ENCODE data around the gene NOL6.
A peak's percentile ranks its signal among the peaks of the same experiment; 100 is the strongest.
"Not testable (repeated sequence)": the region's sequence is repeated elsewhere in the genome, so short reads cannot be mapped to it uniquely, and the experiment has no call there.

The NOL6 gene

GRCh38 chr9:33472171-33472880 is 1.4 kb downstream of the NOL6 start:
- no peak for DNase-seq

DNA sequence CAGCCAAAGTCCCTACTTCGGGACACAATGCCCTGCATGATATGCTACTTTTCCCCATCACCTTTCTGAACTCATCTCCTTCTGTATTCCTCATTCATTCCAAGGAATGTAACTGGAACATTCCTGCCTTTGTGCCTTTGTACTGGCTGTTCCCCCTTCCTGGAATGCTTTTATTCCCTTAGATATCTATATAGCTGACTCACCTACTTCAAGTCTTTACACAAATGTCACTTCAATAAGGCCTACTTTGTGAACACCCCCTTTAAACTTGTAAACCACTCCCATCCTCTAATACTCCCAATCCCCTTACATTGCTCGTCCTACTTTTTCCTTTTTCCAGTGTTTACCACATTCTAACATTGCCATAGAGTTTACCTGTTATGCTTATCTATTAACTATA is 2.4 kb downstream of the NOL6 start:
- DNase-seq, result no peak

DNA sequence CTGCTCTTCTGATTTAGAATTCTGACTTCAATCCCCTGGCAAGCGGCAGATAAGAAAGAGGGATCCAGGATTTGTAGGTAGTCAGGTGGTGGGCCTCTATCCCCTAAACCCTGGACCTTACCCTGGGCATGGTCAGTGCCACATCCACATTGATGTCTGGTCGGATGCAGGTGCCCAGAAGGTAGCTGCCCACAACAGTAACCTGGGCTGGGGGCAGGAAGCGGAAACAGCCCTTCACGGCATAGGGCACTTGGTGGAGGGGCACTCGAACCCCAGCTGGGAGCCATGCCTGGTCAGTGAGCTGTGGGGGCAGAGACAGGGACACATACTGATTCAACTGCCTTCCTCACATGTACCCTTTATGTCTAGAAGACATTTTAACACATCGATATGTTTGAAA is 3.8 kb downstream of the NOL6 start:
- no peak for DNase-seq

DNA sequence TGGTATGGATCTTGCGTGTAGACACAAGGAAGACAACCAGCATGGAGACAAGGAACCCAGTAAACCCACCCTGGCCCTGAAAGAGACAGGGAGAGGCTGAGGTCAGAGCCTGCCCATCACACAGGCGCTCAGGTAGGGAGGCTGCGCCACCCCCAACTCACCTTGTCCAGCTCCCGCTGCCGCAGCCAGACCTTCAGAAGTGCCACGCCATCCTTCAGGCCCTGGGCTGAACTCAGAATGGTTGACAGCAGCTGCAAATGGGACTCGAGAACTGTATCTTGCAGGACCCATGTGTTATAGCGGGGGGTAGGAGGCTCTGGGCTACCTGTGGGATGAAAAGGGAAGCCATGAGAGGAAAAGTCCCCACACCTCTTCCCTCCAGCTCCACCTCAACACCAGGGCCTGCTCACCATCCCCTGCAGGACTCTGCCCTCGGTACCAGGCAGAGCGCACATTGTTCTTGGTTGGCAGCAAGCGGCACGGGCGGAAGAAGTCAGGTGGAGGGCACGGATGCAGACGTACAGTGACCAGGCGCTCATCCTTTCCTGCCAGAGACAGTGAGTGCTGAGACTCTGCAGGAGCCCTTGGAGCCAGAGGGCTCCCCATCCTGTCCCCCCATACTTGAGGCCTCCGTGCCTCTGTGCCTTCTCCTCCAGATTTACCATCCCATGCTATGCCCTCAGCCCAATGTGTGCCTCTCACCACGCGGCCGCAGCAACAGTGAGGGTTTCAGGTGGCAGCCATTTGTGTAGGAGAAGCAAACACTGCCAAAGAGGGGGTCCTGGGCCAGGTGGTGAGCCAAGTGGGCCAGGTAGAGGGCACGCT is 4.7 kb downstream of the NOL6 start:
- DNase-seq, result no peak

- no peak for DNase-seq
These were observed 5.5 kb downstream of the NOL6 start for GRCh38 chr9:33468215-33468730.

GRCh38 chr9:33467526-33467925 is 6.2 kb downstream of the NOL6 start:
- DNase-seq, result no peak

DNA sequence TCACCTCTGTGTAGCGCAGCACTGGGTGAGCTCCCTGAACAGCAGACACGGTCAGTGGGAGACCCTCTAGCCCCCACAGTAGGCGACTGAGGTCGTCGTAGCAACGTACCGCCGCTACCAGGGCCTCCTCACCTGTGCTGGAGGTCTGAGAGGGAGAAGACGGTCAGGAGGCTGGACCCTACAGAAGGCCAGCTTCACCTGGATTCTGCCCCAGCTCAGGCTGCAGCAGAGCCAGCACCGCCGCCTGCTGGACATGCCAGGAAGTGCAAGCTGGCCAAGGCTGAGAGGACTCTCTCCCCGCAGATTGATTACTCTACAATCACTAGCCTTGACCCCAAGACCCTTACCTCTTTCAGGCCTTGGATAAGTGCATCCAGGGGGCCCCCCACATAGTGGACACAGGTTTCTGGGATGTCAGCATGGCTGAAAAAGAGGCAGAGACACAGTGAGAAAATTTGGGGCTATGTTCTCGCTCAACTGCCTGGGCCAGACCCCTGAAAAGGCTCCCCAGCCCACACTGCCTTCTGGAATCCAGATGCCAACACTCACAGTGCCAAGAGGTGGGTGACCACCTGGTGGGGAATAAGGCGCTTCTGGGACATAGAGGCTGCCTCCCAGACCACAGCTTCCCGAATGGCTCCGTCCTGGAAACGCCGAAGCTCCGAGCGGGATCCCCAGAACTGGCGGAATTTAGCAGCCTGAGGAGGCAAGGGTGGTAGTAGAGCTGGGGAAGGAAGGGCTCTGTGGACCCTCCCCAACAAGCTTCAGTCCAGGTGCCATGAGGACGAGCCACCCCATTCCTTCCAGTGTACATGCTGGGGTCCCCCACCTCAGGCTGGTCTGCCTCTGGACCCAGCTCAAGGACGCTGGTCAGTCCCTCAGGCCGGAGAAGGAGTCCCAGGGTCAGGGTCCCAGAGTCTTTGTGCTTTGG is 6.9 kb downstream of the NOL6 start:
- DNase-seq, result no peak

DNA sequence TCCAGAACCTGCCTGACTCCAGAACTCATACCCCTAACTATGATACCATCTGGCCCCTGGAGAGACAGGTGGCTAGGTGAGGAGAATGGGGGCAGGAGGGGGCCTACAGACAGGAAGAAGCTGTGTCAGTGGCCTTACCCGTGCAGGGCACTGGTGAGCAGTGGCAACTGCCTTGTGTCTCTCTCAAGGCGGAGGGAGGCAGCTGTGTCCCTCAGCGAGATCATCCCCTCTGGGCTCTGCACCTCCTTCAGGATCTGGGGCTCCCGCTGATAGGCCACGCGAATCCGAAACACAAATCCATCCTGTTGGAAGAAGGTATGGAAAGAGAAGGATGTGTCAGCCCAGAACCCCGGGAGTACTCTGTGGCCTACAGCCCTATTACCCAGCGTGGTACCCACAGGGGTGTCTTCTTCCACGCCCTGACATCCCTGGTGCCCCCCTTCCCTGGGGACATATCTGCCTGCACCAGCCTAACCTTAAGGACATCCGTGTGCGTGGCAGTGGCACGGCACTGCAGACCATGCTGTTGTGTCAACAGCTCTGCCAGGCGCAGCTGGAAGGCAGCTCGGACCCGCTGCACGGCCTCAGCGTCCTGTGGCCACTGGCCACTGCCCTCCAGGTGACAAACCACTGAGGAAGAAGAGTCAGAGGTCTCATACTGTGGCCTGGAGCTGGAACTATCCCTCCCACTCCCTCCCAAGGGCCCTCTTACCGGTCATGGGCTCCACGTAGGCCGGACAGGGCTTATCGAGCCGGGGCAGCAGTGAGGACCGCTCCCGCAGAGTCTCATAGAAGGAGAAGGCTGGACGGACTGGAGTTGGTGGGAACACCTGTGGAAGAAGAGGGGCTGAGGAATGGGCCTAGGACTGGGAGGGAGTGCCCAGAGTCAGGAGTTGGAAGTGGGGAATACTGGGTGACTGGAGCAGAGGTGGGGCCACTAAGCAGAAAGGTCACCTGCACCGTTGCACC is 7.8 kb downstream of the NOL6 start:
- no peak for DNase-seq

DNA sequence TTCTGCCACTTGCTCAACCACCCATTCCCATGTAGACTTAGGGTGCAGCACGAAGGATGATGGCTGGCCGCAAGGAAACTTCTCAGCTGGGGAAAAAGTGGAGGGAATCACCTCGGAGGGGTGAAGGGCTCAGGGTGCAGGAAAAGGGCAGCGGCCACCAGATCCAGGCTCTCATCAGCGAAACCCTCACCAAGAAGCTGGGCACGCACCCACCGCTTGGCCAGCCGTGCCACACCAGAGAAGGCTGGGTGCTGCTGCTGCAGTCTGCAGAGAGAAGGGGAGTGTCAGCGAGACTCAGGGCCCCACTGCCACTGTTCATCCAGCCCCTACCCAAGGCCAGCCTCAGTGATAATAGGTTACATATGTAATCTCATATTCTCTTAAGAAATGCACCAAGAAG is 8.6 kb downstream of the NOL6 start:
- no peak for DNase-seq

GRCh38 chr9:33464045-33464636 is 9.6 kb downstream of the NOL6 start:
- no peak for DNase-seq

- DNase-seq, result no peak
These were observed 10.6 kb downstream of the NOL6 start for GRCh38 chr9:33463151-33463550.

GRCh38 chr9:33461492-33461891 is 12.2 kb downstream of the NOL6 start:
- no peak for DNase-seq

GRCh38 chr9:33460854-33461253 is 12.9 kb downstream of the NOL6 start:
- DNase-seq, result no peak

GRCh38 chr9:33459115-33459514 is 14.6 kb downstream of the NOL6 start:
- DNase-seq, result no peak

DNA sequence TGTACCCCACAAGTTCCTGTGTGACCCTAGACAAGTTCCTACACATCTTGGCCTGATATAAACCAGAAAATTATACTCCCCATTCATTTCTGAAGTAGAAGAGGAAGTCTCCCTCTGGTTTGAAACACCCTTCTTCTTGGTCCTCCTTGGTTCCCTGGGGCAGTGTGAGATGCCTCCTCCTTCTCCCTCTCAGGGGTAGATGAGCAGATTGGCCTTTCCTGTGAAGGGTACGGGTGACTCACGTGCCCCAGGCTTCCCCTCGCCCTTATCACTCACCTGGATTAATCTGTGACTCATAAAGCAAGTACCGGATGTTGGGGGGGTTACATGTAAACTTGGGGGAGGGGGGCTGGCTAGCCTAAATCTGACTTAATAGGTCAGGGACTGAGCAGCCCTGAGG is 15.3 kb downstream of the NOL6 start:
- DNase-seq, result no peak

- no peak for DNase-seq
These were observed 17.8 kb downstream of the NOL6 start for GRCh38 chr9:33455945-33456344.

DNA sequence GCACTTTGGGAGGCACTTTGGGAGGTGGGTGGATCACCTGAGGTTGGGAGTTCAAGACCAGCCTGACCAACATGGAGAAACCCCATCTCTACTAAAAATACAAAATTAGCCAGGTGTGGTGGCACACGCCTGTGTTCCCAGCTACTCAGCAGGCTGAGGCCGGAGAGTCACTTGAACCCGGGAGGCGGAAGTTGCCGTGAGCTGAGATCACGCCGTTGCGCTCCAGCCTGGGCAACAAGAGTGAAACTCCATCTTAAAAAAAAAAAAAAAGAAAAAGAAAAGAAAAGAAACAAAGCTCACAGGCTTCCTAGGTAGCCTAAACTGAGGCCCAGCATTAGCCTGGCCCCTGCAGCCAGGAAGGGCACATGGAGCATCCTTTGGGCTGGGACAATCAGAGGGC is 18.3 kb downstream of the NOL6 start:
- not testable (repeated sequence) for DNase-seq

- DNase-seq, result not testable (repeated sequence)
These were observed 19.1 kb downstream of the NOL6 start for GRCh38 chr9:33454661-33455026.

DNA sequence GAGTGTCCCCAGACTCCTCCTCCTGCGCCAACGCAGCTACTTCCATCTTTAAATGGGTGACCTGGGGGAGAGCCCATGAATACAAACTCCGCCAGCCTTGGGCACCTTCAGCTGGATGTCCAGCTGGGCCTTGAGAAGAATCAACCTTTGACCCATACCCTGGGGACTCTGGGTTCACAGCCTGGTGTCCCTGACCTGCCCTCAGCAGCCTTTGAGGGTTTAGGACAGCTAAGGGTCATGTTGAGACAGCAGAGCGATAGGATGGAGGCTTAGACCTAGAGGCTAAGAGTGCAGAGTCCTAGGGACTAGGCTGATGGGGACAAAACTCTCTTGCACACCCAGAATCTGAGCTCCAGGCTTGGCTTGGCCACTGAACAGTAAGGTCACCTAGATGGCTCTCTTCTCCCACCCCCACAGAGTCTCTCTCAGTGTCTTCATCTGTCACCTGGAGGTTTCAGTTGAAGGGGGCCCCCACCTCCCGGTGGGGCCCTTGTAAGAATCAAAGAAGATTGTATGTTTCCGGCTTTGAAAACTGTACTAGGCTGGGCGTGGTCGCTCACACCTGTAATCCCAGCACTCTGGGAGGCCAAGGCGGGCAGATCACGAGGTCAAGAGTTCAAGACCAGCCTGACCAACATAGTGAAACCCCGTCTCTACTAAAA is 19.6 kb downstream of the NOL6 start:
- DNase-seq, result no peak

DNA sequence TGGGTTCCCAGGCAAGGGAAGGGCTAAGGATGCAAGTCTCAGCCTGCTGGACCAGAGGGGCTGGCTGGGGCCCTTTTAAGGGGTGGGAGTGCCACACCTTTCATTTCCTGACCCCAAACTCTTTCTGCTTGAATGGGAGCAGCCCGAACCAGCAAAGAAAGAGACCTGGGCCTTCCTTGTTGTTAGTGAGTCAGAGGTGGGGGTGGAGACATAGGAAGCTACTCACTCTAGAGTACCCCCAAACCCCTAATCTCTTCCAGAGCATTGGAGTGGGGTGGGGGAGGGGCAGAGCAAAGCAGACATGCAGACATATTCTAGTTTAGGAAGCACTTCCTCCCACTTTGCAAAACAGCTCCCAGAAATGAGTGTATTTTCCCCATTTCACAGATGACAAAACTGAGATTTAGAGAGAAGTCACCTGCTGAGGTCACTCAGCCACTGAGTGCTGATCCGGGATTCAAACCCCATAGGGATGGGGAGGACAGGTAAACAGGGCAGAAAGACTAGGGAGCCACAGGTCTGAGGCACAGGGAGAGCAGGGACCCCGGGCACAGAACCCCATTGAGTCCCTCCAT is 20.4 kb downstream of the NOL6 start:
- no peak for DNase-seq

DNA sequence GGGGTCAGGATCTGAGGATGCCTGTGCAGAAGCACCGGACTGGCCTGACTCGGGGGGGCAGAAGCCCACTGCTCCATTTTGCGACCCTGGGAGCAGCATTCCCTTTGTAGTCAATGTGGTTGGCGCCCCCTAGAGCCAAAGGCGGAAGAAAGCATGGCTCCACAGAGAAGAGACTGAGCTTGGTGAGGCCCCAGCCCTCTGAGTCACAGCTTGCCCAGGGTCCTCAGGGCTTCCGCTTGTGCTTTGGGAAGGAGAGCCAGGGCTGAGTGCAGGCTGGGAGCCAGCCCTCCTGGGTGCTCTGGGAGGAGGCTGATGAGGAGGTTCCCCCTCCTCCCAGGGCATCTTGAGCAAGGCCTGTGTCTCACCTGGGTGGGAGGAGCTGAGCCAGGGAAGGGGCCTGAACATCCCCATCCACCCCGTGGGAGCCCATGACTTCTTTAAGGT is 20.9 kb downstream of the NOL6 start:
- DNase-seq, result peak; percentile 67
